HG03520 (cell line): ENCODE results near the gene PHOSPHO1.
A peak's percentile ranks its signal among the peaks of the same experiment; 100 is the strongest.
"Not testable (repeated sequence)": the region's sequence is repeated elsewhere in the genome, so short reads cannot be mapped to it uniquely, and the experiment has no call there.

Experiments used
- ATAC-seq: cut with Tn5 transposase; IDR thresholded peaks from one replicate; pipeline ENCODE4 v1.9.1; 2021; ENCODE audit warnings: mild to moderate bottlenecking, moderate library complexity; ENCODE audit not compliant: unreplicated experiment

PHOSPHO1 gene

DNA sequence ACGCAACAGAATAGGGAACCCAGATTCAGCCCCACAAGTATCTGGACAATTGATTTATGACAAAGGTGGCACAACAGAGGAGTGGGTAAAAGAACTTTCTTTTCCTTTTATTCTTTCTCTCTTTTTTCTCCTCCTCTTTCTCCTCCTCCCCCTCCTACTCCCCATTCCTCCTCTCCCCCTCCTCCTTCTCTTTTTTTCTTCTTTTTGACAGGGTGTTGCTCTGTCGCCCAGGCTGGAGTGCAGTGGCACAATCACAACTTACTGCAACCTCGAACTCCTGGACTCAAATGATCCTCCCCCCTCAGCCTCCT is 36.3 kb downstream of the PHOSPHO1 start:
- ATAC-seq = no peak

DNA sequence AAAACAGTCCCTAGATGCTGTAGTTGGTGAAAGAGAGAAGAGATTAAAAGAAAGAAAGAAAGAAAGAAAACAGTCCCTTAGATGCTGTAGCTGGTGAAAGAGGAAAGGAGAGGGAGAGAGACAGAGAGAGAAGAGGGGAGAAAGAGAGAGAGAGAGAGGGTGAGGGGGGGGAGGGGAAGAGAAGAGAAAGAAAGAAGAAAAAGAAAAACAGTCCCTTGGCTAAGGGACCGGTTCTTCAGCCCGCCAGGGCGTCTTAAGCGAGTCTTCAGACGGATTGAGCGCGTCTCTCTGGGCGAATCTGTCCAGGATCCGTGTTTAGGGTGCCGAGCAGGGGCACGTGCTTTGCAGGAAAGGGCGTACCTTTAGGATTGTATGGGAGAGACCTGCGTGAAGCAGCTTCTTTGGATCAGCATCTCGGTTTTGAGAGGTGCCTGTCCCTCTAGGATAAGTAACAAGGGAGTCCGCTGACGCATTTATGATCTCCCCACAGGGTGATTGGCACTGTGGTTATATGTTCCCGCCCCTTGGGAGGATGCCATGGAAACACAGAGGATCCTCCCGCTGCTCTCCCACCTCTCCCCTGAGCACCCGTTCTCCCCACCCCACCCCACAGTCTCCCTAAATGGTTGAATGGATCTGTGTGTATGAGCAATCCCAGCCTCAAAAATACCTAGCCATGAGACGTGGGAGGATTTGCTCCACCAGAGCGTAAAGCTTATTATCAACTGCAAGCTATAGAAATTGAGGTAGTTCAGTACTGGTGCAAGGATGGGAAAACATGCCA is 36.9 kb downstream of the PHOSPHO1 start:
- ATAC-seq = no peak

DNA sequence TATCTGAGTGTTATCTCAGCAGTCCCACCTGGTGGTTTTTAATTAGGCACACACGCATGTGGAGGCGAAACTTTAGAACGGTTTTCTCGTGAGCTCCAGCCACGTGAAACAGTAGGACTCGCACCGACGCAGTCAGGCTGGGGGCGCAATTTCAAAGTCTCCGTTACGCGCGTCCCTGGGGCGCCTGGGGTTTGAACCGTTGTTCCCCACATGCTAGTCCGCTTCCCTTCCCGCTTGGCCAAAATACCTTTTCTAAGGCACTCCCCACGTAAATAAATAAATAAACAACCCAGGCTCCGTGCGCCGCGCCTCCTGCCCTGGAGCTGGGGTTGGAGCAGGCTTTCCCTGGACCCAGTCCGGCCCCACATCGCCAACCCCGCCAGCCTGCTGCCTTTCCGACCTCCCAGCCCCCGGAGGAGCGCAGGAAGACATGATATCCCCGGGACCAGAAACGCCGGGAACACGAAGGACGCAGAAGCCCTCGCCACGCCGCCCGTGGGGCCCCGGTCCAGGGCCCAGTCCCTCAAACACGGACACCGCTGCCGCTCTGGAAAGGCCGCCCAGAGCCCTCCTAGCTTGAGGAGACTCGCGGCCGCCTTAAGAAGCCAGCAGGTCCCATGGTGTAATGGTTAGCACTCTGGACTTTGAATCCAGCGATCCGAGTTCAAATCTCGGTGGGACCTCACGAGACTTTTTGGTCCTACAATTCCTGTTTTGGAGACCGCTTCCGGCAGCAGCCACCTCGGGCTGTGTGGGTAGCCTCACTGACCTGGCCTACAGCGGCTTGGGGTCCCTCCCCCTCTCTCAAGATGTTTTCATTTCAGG is 38.5 kb downstream of the PHOSPHO1 start:
- peak; percentile 33 for ATAC-seq

DNA sequence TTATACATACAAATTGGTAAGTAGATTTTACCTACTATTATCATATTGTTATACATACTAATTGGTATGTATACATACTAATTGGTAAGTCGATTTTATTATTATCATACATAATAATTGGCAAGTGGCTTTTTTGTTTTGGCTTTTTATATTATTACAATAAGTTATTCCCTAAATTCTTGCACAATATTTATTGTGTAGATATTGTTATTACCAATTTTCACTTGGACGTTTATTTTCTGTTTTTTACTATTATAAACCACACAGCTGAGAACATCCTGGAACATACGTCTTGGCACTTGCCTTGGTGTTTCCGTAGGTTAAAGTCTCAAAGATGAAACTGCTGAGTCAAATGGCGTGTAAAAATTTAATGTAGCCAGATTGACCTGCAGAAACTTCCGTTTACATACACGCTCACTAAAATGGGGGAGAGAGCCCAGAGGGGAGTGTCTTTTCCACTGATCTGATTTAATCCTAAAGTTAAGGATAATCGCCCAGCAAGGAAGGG is 39.1 kb downstream of the PHOSPHO1 start:
- peak; percentile 1 for ATAC-seq

DNA sequence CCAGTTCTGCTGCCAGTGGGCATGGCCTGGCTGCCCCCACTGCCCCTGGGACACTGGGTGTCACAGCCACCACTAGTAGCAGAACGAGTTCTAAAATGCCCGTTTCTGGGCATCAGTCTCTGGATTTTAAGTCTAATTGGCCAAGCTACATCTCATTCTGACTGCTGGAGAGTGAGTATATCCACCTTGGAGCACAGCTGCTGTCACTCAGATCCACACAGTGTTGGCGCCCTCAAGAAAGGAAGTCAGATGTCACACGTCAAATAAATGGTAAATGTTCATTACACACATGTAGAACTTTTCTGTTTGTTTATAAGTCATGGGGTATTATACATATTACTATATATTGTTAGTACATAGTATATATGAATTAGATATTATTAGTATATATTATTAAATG is 39.7 kb downstream of the PHOSPHO1 start:
- no peak for ATAC-seq

DNA sequence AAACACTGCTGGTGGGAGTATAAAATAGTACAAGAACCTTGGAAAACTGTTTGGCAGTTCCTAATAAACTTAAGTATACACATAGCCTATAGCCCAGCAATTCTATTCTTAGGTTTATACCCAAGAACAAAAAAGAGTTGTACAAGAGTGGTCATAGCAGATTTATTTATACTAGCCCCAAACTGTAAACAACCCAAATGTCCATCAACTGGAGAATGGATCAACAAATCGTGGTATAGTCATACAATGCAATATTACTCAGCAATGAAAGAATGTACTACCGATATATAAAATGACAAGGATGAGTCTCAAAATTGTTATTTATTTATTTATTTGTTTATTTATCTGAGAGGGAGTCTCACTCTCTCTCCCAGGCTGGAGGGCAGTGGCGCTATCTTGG is 43.3 kb downstream of the PHOSPHO1 start:
- ATAC-seq = no peak

DNA sequence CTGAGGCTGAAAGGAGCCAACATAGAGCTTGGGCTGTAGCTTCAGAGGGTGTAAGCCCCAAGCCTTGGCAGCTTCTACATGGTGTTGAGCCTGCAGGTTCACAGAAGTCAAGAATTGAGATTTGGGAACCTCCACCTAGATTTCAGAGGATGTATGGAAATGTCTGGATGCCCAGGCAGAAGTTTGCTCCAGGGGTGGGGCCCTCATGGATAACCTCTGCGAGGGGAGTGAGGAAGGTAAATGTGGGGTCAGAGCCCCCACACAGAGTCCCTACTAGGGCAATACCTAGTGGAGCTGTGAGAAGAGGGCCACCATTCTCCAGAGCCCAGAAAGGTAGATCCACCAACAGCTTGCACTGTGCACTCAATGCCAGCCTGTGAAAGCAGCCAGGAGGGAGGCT is 45.2 kb downstream of the PHOSPHO1 start:
- ATAC-seq = not testable (repeated sequence)

DNA sequence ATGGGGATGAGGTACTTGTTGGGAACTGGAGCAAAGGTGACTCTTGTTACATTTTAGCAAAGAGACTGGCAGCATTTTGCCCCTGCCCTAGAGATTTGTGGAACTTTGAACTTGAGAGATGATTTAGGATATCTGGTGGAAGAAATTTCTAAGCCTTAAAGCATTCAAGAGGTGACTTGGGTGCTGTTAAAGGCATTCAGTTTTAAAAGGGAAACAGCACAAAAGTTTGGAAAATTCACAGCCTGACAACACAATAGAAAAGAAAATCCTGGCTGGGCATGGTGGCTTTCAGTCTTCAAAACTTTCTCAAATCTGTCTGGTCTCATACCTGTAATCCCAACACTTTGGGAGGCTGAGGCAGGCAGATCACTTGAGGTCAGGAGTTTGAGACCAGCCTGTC is 46.1 kb downstream of the PHOSPHO1 start:
- not testable (repeated sequence) for ATAC-seq

DNA sequence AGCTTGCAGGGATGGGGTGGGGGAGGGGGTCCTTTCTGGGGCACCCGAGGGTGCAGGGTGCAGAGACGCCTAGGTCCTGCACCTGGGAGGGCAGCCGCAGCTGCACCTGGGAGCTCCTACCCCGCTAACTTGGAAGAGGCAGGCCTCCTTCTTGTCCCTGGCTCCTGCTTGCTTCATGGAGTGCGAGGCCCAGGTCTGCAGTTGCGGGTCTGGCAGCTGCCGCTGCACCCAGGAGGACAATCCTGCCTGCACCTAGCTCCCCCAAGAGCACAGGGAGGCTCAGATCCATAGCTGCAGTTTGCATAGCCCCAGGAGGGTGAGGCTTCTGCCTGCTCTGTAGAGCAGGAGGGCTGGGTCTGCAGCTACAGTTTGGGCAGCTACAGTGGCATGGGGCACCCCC is 46.8 kb downstream of the PHOSPHO1 start:
- no peak for ATAC-seq

DNA sequence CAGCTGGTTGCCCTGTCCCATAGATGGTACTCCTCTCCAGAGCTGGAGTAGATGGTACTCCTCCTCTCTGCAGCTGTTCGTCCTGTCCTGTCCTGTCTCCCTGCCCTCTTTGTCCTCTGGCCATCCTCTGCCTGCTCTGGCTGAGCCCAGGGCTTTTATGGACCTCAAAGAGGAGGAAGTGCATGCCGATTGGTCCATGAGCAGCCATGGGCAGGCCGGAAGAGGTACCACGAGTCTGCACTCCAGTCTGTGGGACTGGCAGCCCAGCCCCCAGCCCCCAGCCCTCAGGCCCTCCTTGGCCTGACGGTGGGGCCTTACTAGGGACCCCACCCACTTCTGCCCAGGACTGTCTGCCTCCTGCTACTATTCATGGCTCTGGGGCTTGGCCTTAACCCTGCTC is 47.2 kb downstream of the PHOSPHO1 start:
- no peak for ATAC-seq

DNA sequence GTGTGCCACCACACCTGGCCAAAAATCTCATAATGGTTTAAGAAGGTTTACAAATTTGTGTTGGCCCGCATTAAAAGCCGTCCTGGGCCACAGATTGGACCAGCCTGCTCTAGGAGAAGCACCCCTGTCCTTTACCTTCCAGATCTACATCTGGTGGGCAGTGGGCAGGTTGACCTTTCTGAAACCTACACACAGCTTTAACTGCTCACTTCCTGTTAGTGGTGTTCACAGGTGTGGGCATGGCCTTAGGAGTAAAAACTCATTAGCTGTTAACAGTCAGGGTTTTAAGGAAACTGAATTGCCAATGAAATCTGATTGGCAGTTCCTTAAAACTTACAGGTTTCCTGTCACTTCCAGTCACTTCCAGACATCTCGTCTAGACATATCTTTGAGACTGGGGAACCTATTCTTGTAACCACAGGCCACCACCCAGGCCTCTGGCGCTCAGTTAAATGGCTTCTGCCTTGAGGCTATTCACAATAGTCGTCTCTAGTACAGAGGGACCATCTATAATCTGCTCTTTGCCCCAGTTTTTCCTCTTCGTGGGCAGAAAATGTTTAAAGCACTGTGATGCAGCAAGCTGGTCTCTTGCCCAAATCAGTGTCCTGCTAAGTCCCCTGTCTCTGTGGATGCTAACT is 49.5 kb downstream of the PHOSPHO1 start:
- ATAC-seq = no peak

DNA sequence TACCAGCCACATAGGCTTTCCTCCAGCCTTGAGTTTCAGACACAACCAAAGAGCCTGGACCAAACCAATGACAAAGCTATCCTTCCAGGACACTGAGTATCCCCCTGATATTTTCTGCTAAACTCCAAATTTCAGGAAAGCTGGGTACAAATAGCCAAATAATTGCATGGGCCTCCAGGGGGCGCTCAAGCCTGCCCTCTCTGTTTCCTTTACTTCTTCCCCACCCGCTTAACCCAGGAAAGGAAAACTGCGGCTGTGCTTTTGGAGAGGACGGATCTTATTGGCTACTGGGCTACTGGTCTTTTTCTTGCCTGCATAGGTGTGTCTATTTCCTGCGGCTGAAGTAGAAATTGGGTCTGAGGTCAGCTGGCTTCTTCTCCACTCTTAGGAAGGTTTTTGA is 50.3 kb downstream of the PHOSPHO1 start:
- no peak for ATAC-seq

DNA sequence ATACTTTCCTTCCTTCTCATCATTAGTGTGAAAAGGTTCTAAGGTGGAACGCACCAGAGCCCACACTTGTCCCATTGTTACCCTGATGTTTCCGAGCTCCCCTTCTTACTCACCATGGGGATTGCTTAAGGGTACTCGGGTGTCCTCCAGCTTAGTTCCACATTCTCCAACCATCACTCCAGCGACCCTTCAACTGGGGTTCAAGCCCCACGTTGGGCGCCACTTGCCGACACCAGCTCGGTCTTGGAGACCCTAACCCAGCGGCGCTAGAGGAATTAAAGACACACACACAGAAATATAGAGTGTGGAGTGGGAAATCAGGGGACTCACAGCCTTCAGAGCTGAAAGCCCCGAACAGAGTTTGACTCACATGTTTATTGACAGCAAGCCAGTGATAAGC is 54.6 kb downstream of the PHOSPHO1 start:
- ATAC-seq = not testable (repeated sequence)
